Left lung (tissue), 10 donors: Measurements from ENCODE around the gene TM7SF3. TPM values are rescaled to one million over a fixed set of nuclear protein-coding genes. Genes with fewer than 3 reads are reported as not detected.
"Not testable (repeated sequence)": the region's sequence is repeated elsewhere in the genome, so short reads cannot be mapped to it uniquely, and the experiment has no call there.

Experiments used
- ATAC-seq: fragments of 200-7000 bp; cut with Tn5 transposase; one replicate; pipeline ENCODE4 v1.9.1; 2020; ENCODE audit warnings: moderate library complexity
- DNase-seq, 4 donors: peaks; one replicate each; pipeline ENCODE4 v3.0.0-alpha.2; 2013 to 2020
- H3K27ac ChIP-seq, 2 donors: fragments of 200-600 bp; sonication (generic) in 1 of 2; one replicate each; pipeline versions ENCODE4 v1.5.0 to v1.8.0; 2020 to 2021
- H3K27me3 ChIP-seq, 2 donors: fragments of 200-600 bp; sonication (generic) in 1 of 2; one replicate each; pipeline versions ENCODE4 v1.5.0 to v1.8.0; 2020 to 2021
- H3K36me3 ChIP-seq, 2 donors: fragments of 200-600 bp; sonication (generic) in 1 of 2; one replicate each; pipeline versions ENCODE4 v1.5.0 to v1.8.0; 2020 to 2021
- H3K4me1 ChIP-seq, 2 donors: fragments of 200-600 bp; one replicate each; pipeline ENCODE4 v1.8.0; 2021
- H3K4me3 ChIP-seq, 2 donors: fragments of 200-600 bp; sonication (generic) in 1 of 2; one replicate each; pipeline versions ENCODE4 v1.5.0 to v1.8.0; 2020 to 2021; ENCODE audit warnings: mild to moderate bottlenecking in 1 of 2
- H3K9me3 ChIP-seq, 2 donors: fragments of 200-600 bp; sonication (generic) in 1 of 2; one replicate each; pipeline versions ENCODE4 v1.5.0 to v1.8.0; 2020 to 2021
- intact Hi-C, 2 donors: fragments of 100-400 bp; cut with DNase I; formaldehyde crosslinking; loops; one replicate each; pipeline versions ENCODE4 v1.11.2 to v1.14.2; 2022
- polyA plus RNA-seq, 6 donors: library from polyadenylated mRNA; unstranded; fragments of 120-200 nt; gene quantifications; one replicate each; pipeline ENCODE4 v1.2.1, GENCODE V29; 2013; ENCODE audit not compliant: insufficient read length in 6 of 6
- total RNA-seq, 2 donors: library from RNA; stranded (reverse); fragmentation: NEBNext Ultra II Directional; extraction: Animal tissue kit (Norgen Biotek cat#: 25700); gene quantifications; one replicate each; pipeline ENCODE4 v1.2.1, GENCODE V29; 2021
- TF ChIP-seq, protein P1 (sequence below), 2 donors: fragments of 200-600 bp; sonication (generic) in 1 of 2; IDR thresholded peaks; one replicate each; pipeline versions ENCODE4 v1.5.0 to v1.8.0; 2021; ENCODE audit warnings: antibody characterized with exemption in 2 of 2
- donor health status: DM: no; HTN: yes; CAD: no.
- donor health status: DM: no; HTN: no; CAD: no.

Gene TM7SF3
- total and polyA plus RNA-seq, 8 donors = 47.8 to 130 (median 59.0) TPM

- no peak overlapping the region for H3K4me3 ChIP-seq
- peaks cover 0 to 47% of the 10 kb centered on the region in 2 donors for H3K36me3 ChIP-seq
- H3K27ac ChIP-seq = no peak overlapping the region
- H3K9me3 ChIP-seq = no peaks in the 10 kb centered on the region
- peaks cover 8 to 28% of the 10 kb centered on the region in 2 donors for H3K4me1 ChIP-seq
- H3K27me3 ChIP-seq = no peaks in the 10 kb centered on the region
- ATAC-seq (no peak), DNase-seq (no peak)
- TF ChIP-seq, protein P1, sequence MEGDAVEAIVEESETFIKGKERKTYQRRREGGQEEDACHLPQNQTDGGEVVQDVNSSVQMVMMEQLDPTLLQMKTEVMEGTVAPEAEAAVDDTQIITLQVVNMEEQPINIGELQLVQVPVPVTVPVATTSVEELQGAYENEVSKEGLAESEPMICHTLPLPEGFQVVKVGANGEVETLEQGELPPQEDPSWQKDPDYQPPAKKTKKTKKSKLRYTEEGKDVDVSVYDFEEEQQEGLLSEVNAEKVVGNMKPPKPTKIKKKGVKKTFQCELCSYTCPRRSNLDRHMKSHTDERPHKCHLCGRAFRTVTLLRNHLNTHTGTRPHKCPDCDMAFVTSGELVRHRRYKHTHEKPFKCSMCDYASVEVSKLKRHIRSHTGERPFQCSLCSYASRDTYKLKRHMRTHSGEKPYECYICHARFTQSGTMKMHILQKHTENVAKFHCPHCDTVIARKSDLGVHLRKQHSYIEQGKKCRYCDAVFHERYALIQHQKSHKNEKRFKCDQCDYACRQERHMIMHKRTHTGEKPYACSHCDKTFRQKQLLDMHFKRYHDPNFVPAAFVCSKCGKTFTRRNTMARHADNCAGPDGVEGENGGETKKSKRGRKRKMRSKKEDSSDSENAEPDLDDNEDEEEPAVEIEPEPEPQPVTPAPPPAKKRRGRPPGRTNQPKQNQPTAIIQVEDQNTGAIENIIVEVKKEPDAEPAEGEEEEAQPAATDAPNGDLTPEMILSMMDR (IDR thresholded peaks at IDR 0.05) = no peak
- intact Hi-C loops = no loop called here
These were observed 12.1 kb upstream of the TM7SF3 start for GRCh38 chr12:27026257-27026656.

DNA sequence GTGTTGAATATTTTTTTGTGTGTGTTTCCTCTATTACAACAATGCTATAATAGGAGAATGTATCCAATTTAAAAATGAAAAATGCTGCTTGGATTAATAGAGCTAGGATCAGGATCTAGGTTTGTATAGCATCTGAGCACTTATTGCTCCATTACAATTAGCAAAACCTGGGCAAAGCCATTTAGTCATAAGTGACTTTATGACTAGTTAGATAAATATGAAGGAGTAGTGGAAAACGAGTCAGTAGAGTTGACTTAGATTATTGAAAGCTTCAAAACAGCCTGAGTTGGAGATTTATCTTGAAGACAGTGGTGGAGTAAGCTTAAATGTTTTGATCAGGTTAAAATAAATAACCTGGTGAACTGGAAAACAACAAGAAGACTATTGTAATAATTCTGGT lies 10.9 kb upstream of the TM7SF3 start:
- DNase-seq (no peak), ATAC-seq (no peak)
- Histone ChIP-seq H3K36me3 (peaks cover 0 to 35% of the 10 kb centered on the region in 2 donors), H3K4me1 (peaks cover 8 to 28% of the 10 kb centered on the region in 2 donors), H3K27me3 (no peaks in the 10 kb centered on the region), H3K27ac (no peak overlapping the region), H3K9me3 (no peaks in the 10 kb centered on the region), H3K4me3 (no peak overlapping the region)
- intact Hi-C loops = no loop called here
- TF ChIP-seq, protein P1 (IDR thresholded peaks at IDR 0.05) = no peak

GRCh38 chr12:27024291-27024690 lies 10.1 kb upstream of the TM7SF3 start:
- no peak overlapping the region for H3K27ac ChIP-seq
- H3K4me3 ChIP-seq = peak overlapping the region in 1 of 2 donors; percentile 69
- ATAC-seq (no peak), DNase-seq (no peak)
- peaks cover 0 to 27% of the 10 kb centered on the region in 2 donors for H3K36me3 ChIP-seq
- H3K27me3 ChIP-seq = no peaks in the 10 kb centered on the region
- TF ChIP-seq, protein P1 (IDR thresholded peaks at IDR 0.05) = no peak
- peaks cover 8 to 28% of the 10 kb centered on the region in 2 donors for H3K4me1 ChIP-seq
- no peaks in the 10 kb centered on the region for H3K9me3 ChIP-seq
- intact Hi-C loops = no loop called here

DNA sequence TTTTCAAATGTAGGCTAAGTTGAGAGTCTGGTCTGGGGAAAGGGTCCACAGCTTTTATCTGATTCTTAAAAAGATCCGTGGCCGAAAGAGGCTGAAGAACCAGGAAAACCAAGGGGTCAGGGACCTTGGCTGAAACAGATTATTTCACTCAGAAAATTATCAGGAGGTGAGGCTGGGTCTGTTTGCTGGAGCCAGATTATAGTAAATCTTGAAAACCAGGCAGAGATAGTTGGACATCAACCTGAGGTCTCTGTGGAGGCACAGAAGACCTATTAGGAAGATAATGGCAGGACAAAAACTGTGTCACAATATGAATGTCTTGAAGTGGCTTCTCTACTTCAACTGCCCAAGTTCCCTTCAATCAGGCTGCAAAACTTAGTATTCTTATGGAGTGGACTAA lies 6.6 kb upstream of the TM7SF3 start:
- Histone ChIP-seq H3K27ac (peak overlapping the region in 1 of 2 donors; percentile 89), H3K9me3 (no peaks in the 10 kb centered on the region), H3K4me3 (no peak overlapping the region), H3K27me3 (no peaks in the 10 kb centered on the region), H3K4me1 (peaks cover 8 to 42% of the 10 kb centered on the region in 2 donors), H3K36me3 (no peaks in the 10 kb centered on the region)
- TF ChIP-seq, protein P1 (IDR thresholded peaks at IDR 0.05) = no peak
- ATAC-seq (no peak), DNase-seq (no peak)
- intact Hi-C loops = no loop called here

DNA sequence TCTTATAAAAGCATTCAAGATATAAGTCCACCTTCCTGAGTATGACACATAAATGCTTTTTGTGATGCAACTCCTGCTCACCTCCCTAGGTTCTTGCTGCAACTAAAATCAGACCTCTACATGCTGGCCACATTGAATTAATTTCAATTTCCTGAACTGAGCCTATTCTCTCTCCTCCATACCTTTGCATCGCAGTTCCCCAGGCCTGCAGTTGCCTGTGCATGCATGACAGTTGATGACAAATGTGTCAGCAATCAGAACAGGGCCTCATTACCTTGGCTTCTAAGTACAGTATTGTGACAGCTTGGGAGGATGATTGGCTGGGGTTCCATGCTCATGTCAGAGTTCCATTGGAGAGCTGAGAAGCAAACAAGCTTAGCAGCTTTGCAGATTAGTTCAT lies 3.9 kb upstream of the TM7SF3 start:
- no peak overlapping the region for H3K27ac ChIP-seq
- DNase-seq = no peak
- no peak overlapping the region for H3K4me3 ChIP-seq
- ATAC-seq = no peak
- intact Hi-C loops = no loop called here
- TF ChIP-seq, protein P1 (IDR thresholded peaks at IDR 0.05) = no peak
- H3K36me3 ChIP-seq = no peaks in the 10 kb centered on the region
- no peaks in the 10 kb centered on the region for H3K27me3 ChIP-seq
- peaks cover 0 to 40% of the 10 kb centered on the region in 2 donors for H3K4me1 ChIP-seq
- no peaks in the 10 kb centered on the region for H3K9me3 ChIP-seq

DNA sequence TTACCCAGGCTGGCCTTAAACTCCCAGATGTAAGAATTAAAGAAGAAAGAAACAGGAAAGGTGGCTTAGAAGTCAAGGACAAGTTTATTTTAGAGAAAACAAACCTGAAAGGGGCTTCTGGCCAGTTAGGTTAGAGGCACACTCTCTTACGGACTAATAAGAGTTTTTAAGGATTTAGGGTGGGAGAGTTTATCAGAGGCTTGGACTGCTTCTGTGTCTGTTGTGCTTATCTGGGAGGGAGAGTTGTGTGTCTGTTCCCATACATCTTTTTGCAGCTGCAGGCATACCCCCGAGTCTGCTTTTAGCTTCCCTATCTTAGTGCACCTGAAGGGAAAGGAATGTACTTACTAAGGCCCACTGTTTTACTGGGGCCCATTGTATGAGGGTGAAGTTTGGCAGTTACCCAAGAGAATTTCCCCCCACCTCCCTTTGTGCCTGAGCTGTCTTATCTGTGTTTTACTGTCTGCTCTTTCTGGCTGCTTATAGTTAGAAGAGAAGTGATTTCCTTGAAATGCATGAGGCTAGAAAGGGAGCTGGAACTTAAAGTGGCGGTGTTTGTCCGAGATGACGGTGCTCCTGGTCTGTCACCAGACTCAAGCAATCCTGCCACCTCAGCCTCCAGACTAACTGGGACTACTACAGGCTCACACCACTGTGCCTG lies 3.1 kb upstream of the TM7SF3 start:
- H3K27me3 ChIP-seq, H3K4me3 ChIP-seq, H3K9me3 ChIP-seq, intact Hi-C loops, H3K36me3 ChIP-seq, ATAC-seq, DNase-seq: not testable (repeated sequence)
- Histone ChIP-seq H3K27ac (peak overlapping the region in 1 of 2 donors; percentile 16), H3K4me1 (peaks cover 4 to 47% of the 10 kb centered on the region in 2 donors)
